Middle frontal gyrus (tissue), 1 donor: ENCODE measurements around the gene POLG.
"Not testable (repeated sequence)": the region's sequence is repeated elsewhere in the genome, so short reads cannot be mapped to it uniquely, and the experiment has no call there.

Experiments
- DNase-seq: peaks from one replicate; pipeline ENCODE4 v3.0.0-alpha.2; 2015; ENCODE audit warnings: low spot score; ENCODE audit errors: extremely low spot score

POLG gene

DNA sequence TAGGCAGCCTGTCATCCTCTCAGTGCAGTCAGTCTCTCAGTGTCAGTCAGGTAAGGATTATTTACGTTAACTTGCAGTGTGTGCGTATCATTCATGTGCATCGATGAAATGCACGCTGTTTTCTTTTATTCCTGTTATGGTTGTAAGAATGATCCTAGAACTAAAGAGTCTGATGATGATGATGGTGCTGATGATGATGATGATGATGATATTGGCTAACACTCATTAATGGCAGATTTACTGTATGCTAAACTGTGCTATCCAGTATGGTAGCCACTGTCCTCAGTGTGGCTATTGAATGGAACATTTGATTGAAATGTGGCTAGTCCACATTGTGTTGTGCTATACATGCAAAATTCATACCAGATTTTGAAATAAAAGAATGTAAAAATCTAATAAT lies 51.4 kb downstream of the POLG start:
- no peak for DNase-seq

DNA sequence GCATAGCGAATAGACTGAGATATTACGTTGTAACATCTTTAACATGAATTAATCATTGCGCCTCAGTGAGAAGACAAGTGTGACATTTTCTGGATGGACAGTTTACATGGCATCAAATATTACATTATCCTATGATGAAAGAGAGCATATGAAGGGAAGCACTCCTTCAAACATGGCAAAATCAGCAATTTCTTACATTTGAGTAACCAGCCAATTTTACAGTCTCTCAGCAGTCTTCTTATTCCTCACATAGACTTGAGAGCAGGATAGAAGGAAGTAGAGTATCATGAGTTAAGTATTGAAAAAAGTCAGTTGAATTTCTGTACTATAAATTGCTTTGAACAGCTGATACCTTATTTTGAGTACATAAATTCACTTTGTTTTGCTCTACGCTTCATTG lies 52.0 kb downstream of the POLG start:
- DNase-seq, result no peak

DNA sequence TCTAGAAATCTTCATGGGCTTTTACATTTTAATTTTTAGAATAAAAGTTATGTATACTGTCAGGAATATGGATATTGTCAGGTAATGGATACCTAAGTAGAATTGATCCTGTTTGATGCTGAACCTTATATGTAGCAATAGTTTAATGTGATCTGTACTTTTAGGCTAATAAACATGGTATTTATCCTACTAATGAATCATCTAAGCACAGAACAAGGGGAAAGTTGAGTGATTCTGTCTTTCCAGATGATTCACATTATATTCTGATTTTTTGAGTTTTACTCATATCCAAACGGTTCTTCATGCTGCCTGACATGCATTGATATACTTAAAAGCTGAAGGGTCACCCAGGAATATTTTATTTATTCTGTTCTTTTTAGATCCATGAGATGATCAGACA lies 56.3 kb downstream of the POLG start:
- no peak for DNase-seq

DNA sequence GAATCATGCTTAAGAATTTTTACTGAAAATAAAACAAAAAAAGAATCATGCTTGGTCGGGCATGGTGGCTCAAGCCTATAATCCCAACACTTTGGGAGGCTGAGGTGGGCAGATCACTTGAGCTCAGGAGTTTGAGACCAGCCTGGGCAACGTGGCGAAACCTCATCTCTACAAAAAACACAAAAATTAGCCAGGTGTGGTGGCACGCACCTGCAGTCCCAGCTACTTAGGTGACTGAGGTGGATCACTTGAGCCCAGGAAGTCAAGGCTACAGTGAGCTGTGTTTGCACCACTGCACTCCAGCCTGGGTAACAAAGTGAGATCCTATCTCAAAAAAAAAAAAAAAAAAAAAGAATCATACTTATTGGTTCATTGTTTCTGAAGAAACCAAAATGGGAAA lies 57.3 kb downstream of the POLG start:
- DNase-seq, result not testable (repeated sequence)
